Activated CD4-positive, alpha-beta T cell treated with anti-CD3 and anti-CD28 coated beads, Interleukin-2, amount 50 U/mL, for 24 hours (primary cell): Measurements from ENCODE around the gene C20orf141.
"Not testable (repeated sequence)": the region's sequence is repeated elsewhere in the genome, so short reads cannot be mapped to it uniquely, and the experiment has no call there.

Experiments
- DNase-seq, 2 donors: peaks; one replicate each; pipeline ENCODE4 v3.0.0-alpha.2; 2020; ENCODE audit warnings: low read depth in 1 of 2, low spot score in 1 of 2

C20orf141 gene

DNA sequence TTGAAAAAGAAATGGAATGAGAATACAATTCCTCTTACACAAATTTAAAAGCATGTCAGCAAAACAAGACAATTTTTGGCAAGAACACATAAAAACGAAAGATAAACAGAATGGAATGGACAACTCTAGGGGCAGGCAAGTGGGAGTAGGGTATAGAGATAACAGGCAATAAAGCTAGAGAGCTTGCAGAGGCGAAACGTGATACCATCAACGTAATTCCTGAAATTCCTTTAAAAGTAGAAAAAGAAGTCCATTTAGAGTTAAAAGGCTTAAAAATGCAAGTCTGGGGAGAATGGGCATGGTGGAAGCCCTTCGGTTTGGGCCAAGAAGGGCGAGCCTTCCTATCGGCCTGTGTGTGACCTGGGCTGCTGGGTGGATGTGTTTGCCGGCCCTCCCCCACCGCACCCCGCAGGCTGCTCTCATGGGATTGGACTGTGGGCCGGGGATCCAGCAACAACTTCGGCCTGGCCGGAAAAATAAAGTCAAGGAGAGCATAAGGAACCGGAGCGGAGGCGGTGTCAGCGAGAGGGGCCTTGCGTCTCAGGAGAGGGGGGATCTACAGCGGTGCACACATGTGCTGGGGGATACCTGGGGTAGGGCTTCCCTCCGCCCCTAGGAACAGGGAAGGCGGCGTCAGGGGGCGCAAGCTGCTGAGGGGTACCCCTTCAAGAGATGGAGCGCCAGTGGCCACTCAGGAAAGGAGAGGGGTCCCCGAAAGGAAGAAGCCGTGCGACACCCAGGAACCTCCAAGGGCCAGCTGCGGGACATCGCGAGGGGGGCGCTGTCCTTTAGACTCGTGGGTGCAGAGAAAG is 5.5 kb downstream of the C20orf141 start:
- no peak for DNase-seq

DNA sequence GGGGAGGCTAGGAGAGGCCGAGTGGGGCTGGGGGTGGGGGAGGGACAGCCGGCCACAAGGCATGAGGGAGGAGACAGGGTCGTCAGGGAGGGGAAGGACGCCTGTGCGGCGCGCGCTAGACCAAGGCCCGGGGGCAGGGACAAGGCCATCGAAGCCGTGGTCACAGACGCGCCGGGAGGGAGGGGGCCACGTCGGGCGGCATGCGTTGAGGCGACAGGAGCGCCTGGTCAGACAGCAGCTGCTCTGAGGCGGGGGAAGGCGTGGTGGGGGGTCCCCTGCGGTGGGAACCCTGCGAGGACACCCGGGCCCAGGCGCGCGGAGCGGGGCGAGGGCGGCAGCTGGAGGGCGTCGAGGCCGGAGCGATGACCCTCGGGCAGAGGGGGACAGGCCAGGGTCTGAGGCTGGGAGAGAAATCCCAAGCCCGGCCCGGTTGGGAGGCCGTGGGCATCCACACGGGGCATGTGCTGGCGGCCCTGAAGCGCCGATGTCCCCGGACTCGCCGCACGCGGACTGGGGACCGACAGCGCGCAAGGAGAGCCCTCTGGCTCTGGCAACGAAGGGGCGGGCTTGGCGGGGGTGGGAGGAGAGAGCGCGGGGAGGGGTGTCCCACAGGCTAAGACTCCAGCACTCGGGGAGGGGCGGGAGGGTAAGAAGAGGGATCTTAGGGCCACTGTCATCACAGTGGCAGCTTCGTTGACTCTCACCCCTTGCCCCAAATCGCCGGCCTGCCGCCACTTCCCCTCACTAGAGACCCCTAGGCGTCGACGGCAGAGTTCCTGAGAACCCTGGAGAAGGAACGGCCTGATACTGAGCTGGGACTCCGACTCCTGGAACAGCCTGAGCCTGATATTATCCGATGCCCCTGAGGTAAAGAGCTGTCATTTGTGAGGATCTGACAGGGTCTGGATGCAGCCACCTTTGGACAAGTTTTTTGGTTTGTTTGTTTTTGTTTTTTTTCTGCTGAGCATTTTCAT is 6.4 kb downstream of the C20orf141 start:
- DNase-seq = no peak

DNA sequence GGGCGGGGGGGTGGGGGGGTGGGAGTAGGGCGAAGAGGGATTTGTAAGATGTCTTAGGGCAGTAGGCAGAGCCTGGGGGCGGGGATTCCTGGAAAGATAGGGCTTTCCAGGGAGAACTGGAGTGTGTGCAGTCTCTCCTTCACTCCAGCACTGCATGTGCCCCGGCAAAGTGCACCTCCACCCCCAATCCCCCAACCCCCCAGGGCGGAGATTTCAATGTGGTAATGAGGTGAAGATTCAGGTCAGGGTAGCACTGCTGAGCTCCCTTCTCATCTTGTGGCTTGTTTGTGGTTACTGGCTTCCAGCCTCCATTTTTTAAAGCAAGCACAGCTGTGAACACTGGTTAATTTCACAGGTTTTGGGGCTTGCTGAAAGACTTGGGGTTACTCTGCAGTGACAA is 7.3 kb downstream of the C20orf141 start:
- DNase-seq = no peak

DNA sequence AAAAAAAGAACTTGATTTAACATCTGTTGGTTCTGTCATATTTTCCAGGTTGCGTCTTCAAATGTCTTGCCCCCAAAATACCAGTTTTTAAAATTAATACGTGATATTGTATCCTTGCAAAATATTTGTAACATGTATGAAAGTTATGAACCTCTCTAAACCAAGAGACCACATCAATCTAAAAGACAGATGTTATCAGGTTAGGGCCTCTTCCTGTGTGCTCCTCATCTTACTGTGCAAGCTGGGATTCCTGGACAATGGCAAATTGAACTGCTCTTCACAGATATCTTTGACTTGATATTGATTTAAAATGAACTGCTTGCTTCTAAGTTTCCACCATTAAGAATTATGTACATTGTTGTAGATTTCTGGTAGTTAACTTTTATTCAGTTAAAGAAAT is 11.0 kb downstream of the C20orf141 start:
- no peak for DNase-seq

DNA sequence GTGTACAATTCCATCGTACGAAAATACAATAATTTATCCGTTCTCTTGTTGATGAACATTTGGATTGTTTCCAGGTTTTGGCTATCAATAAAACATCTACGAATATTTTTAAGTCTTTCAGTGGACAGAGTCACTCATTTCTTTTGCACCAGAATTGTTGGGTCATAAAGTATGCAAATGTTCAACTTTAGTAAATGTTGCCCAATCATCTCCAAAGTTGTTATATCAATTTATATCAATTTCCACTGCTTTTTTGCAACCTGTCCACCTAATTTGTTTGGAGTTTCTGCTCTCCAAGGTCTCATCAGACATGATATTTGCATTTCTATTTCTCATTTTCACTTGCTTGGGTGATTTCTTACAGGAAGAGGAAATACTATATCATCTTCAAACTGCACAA is 11.9 kb downstream of the C20orf141 start:
- no peak for DNase-seq

DNA sequence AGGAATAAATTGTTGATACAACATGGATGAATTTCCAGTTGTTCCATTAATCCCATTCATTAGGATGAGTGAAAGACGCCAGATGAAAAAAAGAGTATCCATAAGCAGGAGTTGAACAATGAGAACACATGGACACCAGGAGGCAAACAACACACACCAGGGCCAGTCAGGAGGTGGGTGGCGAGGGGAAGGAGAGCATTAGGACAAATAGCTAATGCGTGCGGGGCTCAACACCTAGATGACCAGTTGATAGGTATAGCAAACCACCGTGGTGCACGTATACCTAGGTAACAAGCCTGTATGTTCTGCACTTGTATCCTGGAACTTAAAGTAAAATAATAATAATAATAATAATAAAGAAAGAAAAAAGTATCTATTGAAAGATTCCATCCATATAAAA is 14.6 kb downstream of the C20orf141 start:
- DNase-seq = no peak

DNA sequence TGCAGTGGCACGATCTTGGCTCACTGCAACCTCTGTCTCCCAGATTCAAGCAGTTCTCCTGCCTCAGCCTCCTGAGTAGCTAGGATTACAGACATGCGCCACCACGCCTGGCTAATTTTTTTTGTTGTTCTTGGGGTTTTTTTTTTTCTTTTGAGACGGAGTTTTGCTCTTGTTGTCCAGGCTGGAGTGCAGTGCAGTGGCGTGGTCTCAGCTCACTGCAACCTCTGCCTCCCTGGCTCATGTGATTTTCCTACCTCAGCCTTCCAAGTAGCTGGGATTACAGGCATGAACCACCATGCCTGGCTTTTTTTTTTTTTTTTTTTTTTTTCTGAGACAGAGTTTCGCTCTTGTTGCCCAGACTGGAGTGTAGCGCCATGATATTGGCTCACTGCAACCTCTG is 16.4 kb downstream of the C20orf141 start:
- not testable (repeated sequence) for DNase-seq

DNA sequence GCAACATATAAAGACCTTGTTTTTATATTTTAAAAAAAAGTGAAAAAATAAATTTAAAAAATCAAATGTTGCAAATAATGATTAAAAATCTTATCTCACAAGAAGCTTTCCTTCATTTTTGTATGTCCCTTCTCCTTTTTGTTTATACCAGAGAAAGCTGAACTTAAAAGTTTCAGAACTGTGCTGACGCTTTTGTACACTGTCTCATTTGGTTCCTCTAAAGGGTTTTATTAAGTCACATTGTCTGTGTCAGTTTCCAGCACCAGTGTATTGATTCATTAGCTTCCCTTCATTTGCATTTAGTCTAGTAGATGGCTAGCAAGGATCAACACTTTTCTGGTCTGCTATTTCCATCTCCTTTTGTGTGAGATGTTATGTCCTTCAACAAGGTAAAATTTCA is 19.0 kb downstream of the C20orf141 start:
- DNase-seq = no peak

DNA sequence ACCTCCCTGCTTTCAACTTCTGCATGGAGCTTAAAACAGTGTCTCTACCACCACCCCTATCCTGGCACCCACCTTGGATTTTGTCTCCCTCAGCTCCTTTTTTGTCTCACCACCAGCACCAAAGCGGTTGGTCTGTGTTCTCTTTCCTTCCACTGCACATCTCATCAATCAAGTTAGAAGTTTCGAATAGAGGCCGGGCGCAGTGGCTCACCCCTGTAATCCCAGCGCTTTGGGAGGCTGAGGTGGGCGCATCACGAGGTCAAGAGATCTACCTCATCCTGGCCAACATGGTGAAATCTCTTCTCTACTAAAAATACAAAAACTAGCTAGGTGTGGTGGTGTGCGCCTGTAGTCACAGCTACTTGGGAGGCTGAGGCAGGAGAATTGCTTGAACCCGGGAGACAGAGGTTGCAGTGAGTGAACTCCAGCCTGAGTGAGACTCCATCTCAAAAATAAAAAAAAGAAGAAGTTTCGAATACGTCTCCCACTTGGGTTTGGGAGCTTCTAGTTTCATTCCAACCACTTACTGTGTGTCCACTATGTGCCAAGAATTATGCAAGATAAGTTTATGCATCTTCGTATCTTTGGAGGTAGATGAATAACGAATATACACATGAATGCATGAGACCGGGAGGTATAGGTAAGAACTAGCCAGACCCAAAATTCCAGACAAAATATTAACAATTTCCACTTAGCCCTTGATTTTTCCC is 19.8 kb downstream of the C20orf141 start:
- DNase-seq = no peak

DNA sequence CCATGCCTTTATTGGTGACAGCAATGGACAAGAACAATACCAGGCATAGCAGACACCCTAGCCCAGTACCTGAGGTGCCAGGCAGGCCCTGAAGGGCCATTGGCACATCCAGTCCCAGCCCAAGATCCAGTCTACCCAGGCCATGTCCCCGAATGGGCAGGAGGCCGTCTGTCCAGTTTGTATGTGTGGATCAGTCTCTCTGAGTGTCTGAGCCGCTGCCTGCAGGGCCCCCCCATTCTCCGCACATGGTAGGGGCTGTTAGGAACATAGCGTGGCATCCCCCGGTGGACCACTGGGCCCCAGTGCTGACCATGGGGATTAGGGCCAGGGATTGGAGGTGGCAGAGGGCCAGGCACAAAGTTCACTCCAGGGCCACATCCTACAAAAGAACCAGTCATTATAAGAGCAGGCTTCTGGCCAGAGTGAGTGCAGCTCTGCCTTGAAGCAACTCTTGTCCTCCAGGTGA is 20.6 kb downstream of the C20orf141 start:
- DNase-seq = no peak

DNA sequence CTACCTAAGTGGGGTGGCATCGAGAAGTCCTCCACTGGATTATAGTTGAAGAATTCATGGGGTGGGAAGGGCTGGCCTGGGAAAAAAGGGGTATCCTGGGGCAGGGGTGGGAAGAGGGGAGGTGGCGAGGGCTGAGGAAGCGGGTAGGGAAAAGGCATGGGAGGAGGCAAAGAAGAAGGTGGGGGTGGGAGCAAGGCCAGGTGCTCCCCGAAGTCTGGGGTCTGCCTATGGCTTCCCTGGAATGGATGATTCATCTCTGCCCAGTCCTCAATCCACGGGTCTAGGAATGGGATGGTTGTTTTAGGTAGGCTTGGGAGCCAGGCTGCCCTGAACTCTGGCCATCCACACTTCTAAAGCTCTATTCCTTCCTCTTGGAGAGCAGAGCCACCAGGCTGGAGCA is 21.2 kb downstream of the C20orf141 start:
- no peak for DNase-seq

DNA sequence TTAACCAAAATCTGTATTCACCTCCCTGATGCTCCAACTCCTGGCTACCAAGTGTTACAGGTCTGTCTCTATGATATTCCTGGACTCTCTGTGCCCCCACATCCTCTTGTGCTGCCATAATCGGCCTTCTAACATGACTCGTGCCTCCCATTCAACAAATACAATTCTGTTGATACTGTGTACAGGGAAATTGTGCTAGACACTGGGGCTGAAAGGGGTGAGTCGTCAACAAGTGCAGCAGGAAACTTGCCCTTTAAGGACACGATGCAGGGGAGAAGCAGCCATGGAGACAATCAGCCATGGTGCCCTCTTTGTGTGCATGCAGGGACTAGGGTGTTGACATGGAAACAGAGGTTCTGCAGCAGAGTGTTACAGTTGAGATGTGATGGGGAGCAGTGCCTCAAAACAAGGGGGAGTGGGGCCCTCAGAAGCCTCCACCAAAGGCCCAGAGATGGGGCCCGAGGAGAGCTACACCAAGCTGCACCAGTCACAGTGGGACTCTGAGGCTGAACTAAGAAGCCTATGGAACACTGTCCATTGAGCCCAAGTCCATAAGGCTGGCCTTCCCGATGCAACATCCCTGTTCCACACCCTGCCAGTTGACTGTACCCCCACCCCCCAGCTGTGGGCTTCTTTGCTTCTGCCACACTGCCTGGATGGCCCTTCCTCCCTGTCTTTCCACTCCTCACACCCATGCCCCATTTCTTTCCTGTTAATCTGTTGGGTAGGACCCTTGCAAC is 22.6 kb downstream of the C20orf141 start:
- DNase-seq = no peak

DNA sequence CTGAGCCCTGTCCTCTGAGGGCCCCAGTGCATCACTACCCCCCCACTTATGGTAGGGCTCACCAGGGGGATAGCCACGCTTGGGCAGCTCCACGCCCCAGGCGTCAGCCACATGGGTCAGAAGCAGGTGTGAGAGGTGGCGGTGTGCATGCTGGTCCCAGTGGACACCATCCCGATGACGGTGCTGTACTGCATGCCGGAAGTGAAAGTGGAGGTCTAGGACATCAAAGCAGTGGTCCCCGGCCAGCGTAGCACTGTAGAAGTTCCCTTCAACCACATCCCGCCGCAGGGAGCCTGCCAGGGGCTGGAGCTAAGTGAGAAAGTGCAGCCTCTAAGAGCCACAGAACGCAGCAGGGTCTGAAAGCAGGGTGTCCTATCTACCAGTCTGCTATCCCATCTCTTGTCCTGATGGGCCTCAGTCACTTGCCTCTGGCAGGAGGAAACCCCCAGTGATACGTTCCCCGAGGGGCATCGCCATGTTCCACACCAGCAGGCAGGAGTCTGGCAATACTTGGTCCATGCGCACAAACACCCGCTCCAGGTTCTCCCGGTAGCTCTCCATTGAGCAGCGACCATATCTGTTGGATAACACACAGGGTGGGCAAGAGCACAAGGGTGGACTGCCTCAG is 23.5 kb downstream of the C20orf141 start:
- DNase-seq = no peak

DNA sequence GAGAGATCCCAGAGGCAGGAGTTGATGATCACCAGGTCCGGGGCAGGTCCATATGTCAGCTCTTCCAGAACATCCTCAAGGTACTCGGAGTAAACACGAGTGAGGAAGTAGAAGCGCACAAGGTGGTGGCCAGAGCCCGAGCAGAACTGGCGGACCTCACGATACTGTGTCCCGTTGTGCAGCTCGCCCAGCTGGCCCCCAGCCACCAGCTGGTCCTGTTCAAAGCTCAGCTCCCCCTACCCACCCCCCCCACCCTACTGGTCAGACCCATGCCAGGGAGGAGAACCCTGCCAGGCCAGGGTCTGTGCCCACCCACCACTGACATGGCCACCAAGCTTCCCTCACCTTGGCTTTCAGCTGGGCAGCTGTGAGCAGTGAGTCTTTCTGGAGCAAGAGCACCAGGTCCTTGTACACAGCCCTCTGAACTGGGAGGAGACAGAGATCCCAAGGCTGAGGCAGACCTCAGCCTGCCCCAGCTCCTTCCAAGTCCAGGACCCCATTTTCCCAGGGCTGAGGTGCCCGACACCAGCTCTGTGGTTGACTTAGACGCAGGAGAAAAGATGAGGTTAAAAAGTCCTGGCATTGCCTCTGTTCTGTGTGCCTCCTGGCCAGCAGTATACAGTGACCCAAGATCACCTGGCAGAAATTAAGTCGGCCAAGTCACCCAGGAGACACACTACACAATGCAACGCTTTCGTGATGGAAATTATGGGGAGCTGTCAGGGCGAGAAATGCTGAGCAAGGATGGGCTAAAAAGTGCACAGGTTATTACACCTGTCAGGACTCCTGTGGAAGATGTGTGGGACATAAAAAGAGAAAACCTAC is 24.3 kb downstream of the C20orf141 start:
- DNase-seq = no peak

DNA sequence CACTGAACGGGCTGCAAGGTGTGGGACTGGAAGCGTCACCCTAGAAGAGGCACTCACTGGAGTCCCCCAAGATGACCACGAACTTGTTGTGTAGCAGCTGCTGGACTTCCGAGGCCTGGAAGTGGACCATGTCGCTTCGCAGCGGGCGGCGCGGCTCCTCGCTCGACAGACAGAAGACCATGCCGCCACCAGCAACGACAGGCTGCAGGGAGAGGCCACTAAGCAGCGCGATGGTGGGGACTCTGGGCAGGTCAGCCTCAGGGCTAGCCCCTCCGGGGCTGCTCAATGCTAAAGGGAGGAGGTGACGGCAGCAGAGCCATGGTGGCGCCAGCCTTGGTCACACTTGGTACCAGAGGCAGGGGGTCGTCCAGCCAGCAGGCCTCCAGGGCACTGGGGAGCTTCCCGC is 24.9 kb downstream of the C20orf141 start:
- DNase-seq = no peak

DNA sequence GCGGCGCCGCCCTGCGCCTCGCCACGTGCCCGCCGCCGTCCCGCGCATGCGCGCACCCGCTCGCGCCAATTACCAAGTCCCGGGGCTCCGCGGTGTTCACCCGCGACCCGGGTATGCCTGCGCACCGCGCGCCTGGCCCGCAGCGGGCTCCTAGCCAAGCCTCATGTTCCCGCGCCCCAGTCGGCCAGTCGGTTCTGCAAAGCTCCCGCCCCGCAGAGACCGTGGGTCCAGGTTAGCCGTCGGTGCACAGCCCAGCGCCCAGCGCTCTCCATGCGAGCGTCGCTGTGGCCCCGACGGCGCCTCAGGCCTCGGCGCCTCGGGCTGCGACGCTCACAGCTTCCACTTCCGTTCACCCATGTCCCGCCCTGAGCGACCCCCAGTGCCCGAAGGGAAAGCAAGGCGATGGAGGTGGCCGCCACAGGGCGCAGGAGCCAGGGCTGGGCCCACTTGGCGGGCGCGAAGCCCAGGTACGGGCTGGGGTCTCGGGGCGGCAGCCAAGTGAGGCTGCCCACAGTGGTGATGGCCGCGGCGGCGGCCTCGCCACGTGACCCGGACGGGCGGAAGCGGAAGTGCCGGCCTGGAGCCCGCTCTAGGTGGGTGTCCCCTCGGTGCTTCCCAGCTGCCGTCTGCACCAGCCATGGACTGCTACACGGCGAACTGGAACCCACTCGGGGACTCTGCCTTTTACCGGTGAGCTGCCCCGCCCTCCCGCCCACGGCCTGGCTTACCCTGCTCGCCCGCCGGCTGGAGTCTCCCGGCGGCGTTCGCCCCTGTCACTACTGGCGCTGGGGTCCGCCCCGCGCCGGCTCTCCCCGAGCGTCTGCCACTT is 25.6 kb downstream of the C20orf141 start, which contains the start of the genes PCED1A and VPS16:
Gene PCED1A (minus strand): TSS at position 518 of the 829 bp plus-strand sequence. CDS start 743 bp downstream, outside the sequence.
Gene VPS16 (plus strand): TSS at position 608 of the 829 bp plus-strand sequence. CDS start 30 bp downstream, at position 638.
- peak; percentile 84 to 89 for DNase-seq

DNA sequence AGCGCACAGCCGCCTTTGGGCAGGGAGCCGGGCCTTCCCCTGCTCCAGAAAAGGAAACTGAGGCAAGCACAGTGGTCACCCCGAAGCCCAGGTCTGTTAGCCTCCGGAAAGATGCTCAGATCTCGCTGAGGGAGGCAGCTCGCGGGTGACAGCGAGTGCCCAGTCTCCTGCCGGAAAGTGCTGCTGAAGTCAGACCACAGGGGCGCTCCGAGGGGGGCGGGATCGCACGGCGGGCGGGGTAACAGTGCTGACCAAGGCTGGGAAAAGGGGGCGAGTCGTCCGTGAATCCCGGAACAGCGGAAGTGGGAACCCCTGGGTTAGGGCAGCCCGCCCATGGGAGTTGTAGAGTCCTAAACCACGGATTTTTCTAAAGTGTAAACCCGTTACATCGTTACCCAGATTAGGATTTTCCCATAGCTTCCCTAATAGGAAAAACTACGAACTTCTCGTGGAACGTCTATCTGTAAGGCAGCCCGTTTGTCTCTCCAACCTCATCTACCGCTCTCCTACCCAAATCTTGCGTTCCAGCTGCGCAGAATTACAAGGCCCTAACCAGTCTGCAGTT is 26.3 kb downstream of the C20orf141 start:
- no peak for DNase-seq

DNA sequence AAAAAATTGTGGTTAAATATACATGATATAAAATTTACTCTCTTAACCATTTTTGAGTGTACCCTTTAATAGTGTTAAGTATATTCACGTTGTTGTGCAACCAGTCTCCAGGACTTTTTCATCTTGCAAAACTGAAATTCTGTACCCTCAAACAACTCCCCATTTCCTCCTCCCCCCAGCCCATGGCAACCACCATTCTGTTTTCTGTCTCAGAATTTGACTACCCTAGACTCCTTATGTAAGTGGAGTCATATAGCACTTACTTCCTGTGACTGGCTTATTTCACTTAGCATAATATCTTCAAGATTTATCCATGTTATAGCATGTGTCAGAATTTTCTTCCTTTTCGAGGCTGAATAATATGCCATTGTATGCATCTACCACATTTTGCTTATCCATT is 30.8 kb downstream of the C20orf141 start:
- no peak for DNase-seq
